Progenitor cell of endocrine pancreas (in vitro differentiated cells): ENCODE results near the gene BICC1. TPM values are rescaled to one million over a fixed set of nuclear protein-coding genes. Genes with fewer than 3 reads are reported as not detected.

Experiments used
- DNase-seq: peaks from one replicate; pipeline ENCODE4 v3.0.0; 2021; ENCODE audit warnings: low spot score; ENCODE audit not compliant: unreplicated experiment
- H3K27ac Mint-ChIP-seq: 2 replicates; pipeline ENCODE4 v1.8.0; 2021; ENCODE audit warnings: mild to moderate bottlenecking, moderate library complexity, mixed read lengths
- H3K27me3 Mint-ChIP-seq: 2 replicates; pipeline ENCODE4 v1.8.0; 2021; ENCODE audit warnings: mixed read lengths
- H3K36me3 Mint-ChIP-seq: 2 replicates; pipeline ENCODE4 v1.8.0; 2022; ENCODE audit warnings: mixed read lengths; ENCODE audit not compliant: insufficient read depth
- H3K4me1 Mint-ChIP-seq: 2 replicates; pipeline ENCODE4 v1.8.0; 2021; ENCODE audit warnings: low read depth, mixed read lengths
- H3K4me3 Mint-ChIP-seq: 2 replicates; pipeline ENCODE4 v1.8.0; 2021; ENCODE audit warnings: low read depth, mild to moderate bottlenecking, moderate library complexity, mixed read lengths
- H3K9me3 Mint-ChIP-seq: 2 replicates; pipeline ENCODE4 v1.8.0; 2021; ENCODE audit warnings: low read depth, mixed read lengths
- CTCF ChIP-seq: fragments of 200-600 bp; sonication (generic); IDR thresholded peaks from one replicate; pipeline ENCODE4 v1.5.0; 2021; ENCODE audit warnings: antibody characterized with exemption, mild to moderate bottlenecking; ENCODE audit not compliant: unreplicated experiment
- total RNA-seq: library from RNA; stranded (reverse); gene quantifications from 2 replicates; pipeline ENCODE4 v1.2.1, GENCODE V29; 2021

Gene BICC1
- total RNA-seq, 1 donor from 2014 or later, result 4.9 TPM

- Mint-ChIP-seq H3K4me3 (no peak overlapping the region), H3K9me3 (no peaks in the 10 kb centered on the region), H3K4me1 (peaks cover 9% of the 10 kb centered on the region), H3K27ac (no peak overlapping the region), H3K36me3 (peaks cover 2% of the 10 kb centered on the region), H3K27me3 (no peaks in the 10 kb centered on the region)
- no peak for DNase-seq
- no peak for TF ChIP-seq CTCF
Measured at GRCh38 chr10:58807629-58808022, 295.0 kb downstream of the BICC1 start.

GRCh38 chr10:58810751-58811150, 298.1 kb downstream of the BICC1 start:
- Mint-ChIP-seq H3K4me3 (no peak overlapping the region), H3K27ac (no peak overlapping the region), H3K9me3 (no peaks in the 10 kb centered on the region), H3K4me1 (peaks cover 14% of the 10 kb centered on the region), H3K36me3 (peaks cover 2% of the 10 kb centered on the region), H3K27me3 (no peaks in the 10 kb centered on the region)
- TF ChIP-seq CTCF, result no peak
- DNase-seq, result no peak

GRCh38 chr10:58813573-58813972, 300.9 kb downstream of the BICC1 start:
- Mint-ChIP-seq H3K4me3 (no peak overlapping the region), H3K36me3 (no peaks in the 10 kb centered on the region), H3K9me3 (no peaks in the 10 kb centered on the region), H3K27ac (no peak overlapping the region), H3K27me3 (no peaks in the 10 kb centered on the region), H3K4me1 (peaks cover 22% of the 10 kb centered on the region)
- no peak for TF ChIP-seq CTCF
- DNase-seq, result no peak

GRCh38 chr10:58817201-58817846, 304.7 kb downstream of the BICC1 start:
- H3K9me3 Mint-ChIP-seq, result no peaks in the 10 kb centered on the region
- no peak for DNase-seq
- peaks cover 20% of the 10 kb centered on the region for H3K4me1 Mint-ChIP-seq
- no peak overlapping the region for H3K4me3 Mint-ChIP-seq
- H3K27ac Mint-ChIP-seq, result no peak overlapping the region
- no peaks in the 10 kb centered on the region for H3K36me3 Mint-ChIP-seq
- H3K27me3 Mint-ChIP-seq, result no peaks in the 10 kb centered on the region
- no peak for TF ChIP-seq CTCF

- no peak for TF ChIP-seq CTCF
- DNase-seq, result no peak
- H3K36me3 Mint-ChIP-seq, result no peaks in the 10 kb centered on the region
- H3K4me1 Mint-ChIP-seq, result peaks cover 17% of the 10 kb centered on the region
- no peak overlapping the region for H3K4me3 Mint-ChIP-seq
- no peak overlapping the region for H3K27ac Mint-ChIP-seq
- no peaks in the 10 kb centered on the region for H3K27me3 Mint-ChIP-seq
- no peaks in the 10 kb centered on the region for H3K9me3 Mint-ChIP-seq
Measured at GRCh38 chr10:58818900-58819299, 306.2 kb downstream of the BICC1 start.
